Activated CD4-positive, CD25-positive, alpha-beta regulatory T cell treated with anti-CD3 and anti-CD28 coated beads, Interleukin-2, amount 50 U/mL, for 72 hours (primary cell): ENCODE measurements around the gene POR.

Experiments
- DNase-seq: peaks from one replicate; pipeline ENCODE4 v3.0.0; 2021

POR gene

GRCh38 chr7:75955331-75955955, 40.5 kb downstream of the POR start:
- DNase-seq: no peak

- no peak for DNase-seq
These were observed 42.2 kb downstream of the POR start for GRCh38 chr7:75957021-75957736.

- DNase-seq: no peak
These were observed 44.0 kb downstream of the POR start for GRCh38 chr7:75958802-75959543.

GRCh38 chr7:75960372-75960771, 45.4 kb downstream of the POR start:
- no peak for DNase-seq

- no peak for DNase-seq
These were observed 46.3 kb downstream of the POR start for GRCh38 chr7:75961218-75961617.

- no peak for DNase-seq
These were observed 47.8 kb downstream of the POR start for GRCh38 chr7:75962607-75963380.

GRCh38 chr7:75963381-75963995, 48.5 kb downstream of the POR start:
- DNase-seq: no peak

- DNase-seq: no peak
These were observed 50.7 kb downstream of the POR start for GRCh38 chr7:75965617-75966016.

- no peak for DNase-seq
These were observed 51.4 kb downstream of the POR start for GRCh38 chr7:75966190-75966961.

GRCh38 chr7:75967055-75967454, 52.1 kb downstream of the POR start:
- no peak for DNase-seq

GRCh38 chr7:75967487-75967997, 52.6 kb downstream of the POR start:
- no peak for DNase-seq

GRCh38 chr7:75968012-75968411, 53.1 kb downstream of the POR start:
- DNase-seq: no peak

- DNase-seq: no peak
These were observed 53.6 kb downstream of the POR start for GRCh38 chr7:75968561-75969001.

- DNase-seq: no peak
These were observed 54.2 kb downstream of the POR start for GRCh38 chr7:75969182-75969581.

- no peak for DNase-seq
These were observed 54.9 kb downstream of the POR start for GRCh38 chr7:75969704-75970498.

- no peak for DNase-seq
These were observed 56.5 kb downstream of the POR start for GRCh38 chr7:75971309-75971960.

- DNase-seq: no peak
These were observed 57.2 kb downstream of the POR start for GRCh38 chr7:75971961-75972763.

- DNase-seq: no peak
These were observed 62.8 kb downstream of the POR start for GRCh38 chr7:75977743-75978142.

- no peak for DNase-seq
These were observed 64.9 kb downstream of the POR start for GRCh38 chr7:75979759-75980429.
